Mucosa of stomach (tissue), 1 donor: ENCODE data around the gene PTPN21.

Experiments used
- H3K27me3 ChIP-seq: one replicate; pipeline ENCODE4 v1.7.0; 2013; ENCODE audit warnings: mild to moderate bottlenecking, low read length; ENCODE audit not compliant: control insufficient read depth, insufficient read depth
- H3K36me3 ChIP-seq: one replicate; pipeline ENCODE4 v1.7.0; 2013; ENCODE audit warnings: low read length; ENCODE audit not compliant: control insufficient read depth, insufficient read depth
- H3K4me1 ChIP-seq: one replicate; pipeline ENCODE4 v1.7.0; 2013; ENCODE audit warnings: mild to moderate bottlenecking, low read length; ENCODE audit not compliant: control insufficient read depth, insufficient read depth
- H3K4me3 ChIP-seq: one replicate; pipeline ENCODE4 v1.7.0; 2013; ENCODE audit warnings: low read length
- H3K9ac ChIP-seq: one replicate; pipeline ENCODE4 v1.7.0; 2013; ENCODE audit warnings: mild to moderate bottlenecking, low read length, moderate library complexity
- H3K9me3 ChIP-seq: one replicate; pipeline ENCODE4 v1.7.0; 2013; ENCODE audit warnings: mild to moderate bottlenecking, low read length, moderate library complexity; ENCODE audit not compliant: control insufficient read depth
- donor health status: Pancreatic carcinoma.

The PTPN21 gene

DNA sequence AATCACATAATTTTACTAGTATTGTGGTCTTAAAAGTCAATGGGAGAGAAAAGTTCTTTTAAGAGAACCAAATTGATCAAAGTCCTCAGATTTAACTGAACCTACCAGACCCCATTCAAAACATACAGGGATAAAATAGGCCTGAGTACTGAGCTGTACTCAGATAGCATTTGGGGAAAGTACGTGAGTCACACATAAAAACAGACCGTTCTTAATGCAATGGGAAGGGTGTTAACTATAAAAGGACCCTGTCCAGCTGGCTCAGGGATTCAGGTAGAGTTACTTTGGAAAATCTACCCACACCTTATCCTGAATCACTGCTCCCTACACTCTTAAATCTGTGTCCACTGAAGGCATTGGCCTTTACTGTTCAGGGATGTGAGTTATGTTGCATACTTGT, 78.0 kb downstream of the PTPN21 start:
- no peak overlapping the region for H3K9ac ChIP-seq
- H3K4me1 ChIP-seq: peaks cover 3% of the 10 kb centered on the region
- peaks cover 4% of the 10 kb centered on the region for H3K36me3 ChIP-seq
- H3K4me3 ChIP-seq: no peak overlapping the region
- no peaks in the 10 kb centered on the region for H3K27me3 ChIP-seq
- H3K9me3 ChIP-seq: no peaks in the 10 kb centered on the region

GRCh38 chr14:88476214-88476774, 78.5 kb downstream of the PTPN21 start:
- Histone ChIP-seq H3K4me1 (peaks cover 3% of the 10 kb centered on the region), H3K9ac (no peak overlapping the region), H3K4me3 (no peak overlapping the region), H3K9me3 (no peaks in the 10 kb centered on the region), H3K36me3 (peaks cover 4% of the 10 kb centered on the region), H3K27me3 (no peaks in the 10 kb centered on the region)

- Histone ChIP-seq H3K4me1 (peaks cover 3% of the 10 kb centered on the region), H3K36me3 (no peaks in the 10 kb centered on the region), H3K27me3 (no peaks in the 10 kb centered on the region), H3K4me3 (no peak overlapping the region), H3K9ac (no peak overlapping the region), H3K9me3 (no peaks in the 10 kb centered on the region)
Measured at GRCh38 chr14:88473791-88474190, 81.0 kb downstream of the PTPN21 start.

DNA sequence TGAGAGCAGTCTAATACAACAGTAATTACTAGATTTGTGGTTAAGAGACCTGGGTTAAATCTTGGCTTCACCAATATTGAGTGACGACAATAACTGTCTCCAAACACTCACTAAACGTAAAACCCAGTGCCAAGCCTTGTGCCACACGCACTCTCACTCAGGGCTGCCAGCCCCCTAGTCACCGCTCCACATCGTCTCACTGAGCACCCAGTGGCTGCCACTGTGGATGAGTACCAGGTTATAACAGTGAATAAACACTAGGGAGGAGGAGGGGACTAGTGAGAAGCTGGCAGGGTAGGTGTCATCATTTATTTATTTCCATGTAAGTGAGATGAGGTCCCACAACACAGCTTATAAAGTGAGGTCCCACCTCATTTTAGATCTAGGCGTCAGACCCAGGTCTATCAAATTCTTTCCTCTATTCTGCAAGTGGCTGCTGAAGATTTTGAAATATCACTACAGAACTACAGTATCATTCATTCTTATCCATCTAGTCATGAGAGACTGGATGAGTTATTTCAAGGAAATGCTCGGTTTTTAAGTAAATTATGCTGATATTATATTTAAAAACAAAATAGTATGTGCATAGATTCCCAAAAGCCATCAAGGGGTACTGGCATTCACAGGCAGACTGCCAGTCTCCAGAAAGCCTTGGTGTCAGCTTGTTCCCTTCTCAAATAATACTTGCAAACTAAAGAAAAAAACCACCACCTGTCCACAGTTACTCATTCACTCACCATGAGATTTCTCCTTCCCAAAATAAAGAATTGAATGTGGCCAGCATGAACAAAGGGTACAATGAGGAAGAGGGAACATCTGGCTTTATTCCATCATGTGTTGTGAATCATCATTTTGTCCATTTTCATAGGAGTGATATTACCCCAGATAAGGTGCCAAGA, 84.0 kb downstream of the PTPN21 start:
- Histone ChIP-seq H3K9me3 (no peaks in the 10 kb centered on the region), H3K4me3 (no peak overlapping the region), H3K4me1 (peaks cover 3% of the 10 kb centered on the region), H3K9ac (no peak overlapping the region), H3K36me3 (no peaks in the 10 kb centered on the region), H3K27me3 (no peaks in the 10 kb centered on the region)

DNA sequence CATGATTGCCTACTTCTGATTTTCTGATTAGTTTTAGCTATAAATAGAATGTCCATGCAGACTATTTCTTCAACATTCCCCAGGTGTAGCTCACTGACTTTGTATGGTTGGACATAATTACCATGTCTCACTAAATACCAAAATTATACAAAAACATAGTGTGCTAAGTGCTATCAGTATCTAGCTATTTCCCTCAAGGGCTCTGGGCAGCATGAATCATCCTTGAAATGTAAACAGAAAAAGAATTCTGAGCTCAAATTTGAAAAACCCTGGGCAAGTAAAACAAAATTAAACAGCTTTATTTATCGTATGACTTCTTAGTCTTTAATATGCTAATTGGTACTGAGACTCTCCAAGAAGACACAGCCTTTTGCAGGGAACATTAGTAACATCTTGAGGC, 86.4 kb downstream of the PTPN21 start:
- Histone ChIP-seq H3K27me3 (no peaks in the 10 kb centered on the region), H3K4me3 (no peak overlapping the region), H3K36me3 (no peaks in the 10 kb centered on the region), H3K9me3 (no peaks in the 10 kb centered on the region), H3K9ac (no peak overlapping the region), H3K4me1 (no peaks in the 10 kb centered on the region)

DNA sequence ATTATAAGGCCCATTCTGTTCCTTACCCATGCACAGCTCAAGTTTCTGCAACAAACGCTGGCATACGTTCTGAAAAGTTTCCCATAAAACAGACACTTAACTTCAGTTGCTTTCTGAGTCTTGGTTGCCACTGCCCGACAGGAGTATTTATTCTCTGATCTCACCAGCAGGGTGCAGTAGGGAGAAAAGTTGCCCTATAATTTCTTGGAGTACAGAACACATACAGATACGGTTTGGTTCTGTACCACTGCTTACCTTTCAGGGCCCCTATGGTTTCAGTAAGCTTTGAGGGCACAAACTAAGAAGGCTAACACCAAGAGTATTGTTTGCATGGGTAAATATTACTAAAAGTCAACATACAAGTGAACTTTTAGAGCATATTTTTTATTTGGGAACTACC, 91.5 kb downstream of the PTPN21 start:
- Histone ChIP-seq H3K4me3 (no peak overlapping the region), H3K9ac (no peak overlapping the region), H3K4me1 (no peaks in the 10 kb centered on the region), H3K36me3 (no peaks in the 10 kb centered on the region), H3K27me3 (no peaks in the 10 kb centered on the region), H3K9me3 (no peaks in the 10 kb centered on the region)

- no peaks in the 10 kb centered on the region for H3K9me3 ChIP-seq
- H3K4me1 ChIP-seq: no peaks in the 10 kb centered on the region
- H3K9ac ChIP-seq: no peak overlapping the region
- no peaks in the 10 kb centered on the region for H3K27me3 ChIP-seq
- H3K36me3 ChIP-seq: no peaks in the 10 kb centered on the region
- H3K4me3 ChIP-seq: no peak overlapping the region
Measured at GRCh38 chr14:88454886-88455285, 99.9 kb downstream of the PTPN21 start.

DNA sequence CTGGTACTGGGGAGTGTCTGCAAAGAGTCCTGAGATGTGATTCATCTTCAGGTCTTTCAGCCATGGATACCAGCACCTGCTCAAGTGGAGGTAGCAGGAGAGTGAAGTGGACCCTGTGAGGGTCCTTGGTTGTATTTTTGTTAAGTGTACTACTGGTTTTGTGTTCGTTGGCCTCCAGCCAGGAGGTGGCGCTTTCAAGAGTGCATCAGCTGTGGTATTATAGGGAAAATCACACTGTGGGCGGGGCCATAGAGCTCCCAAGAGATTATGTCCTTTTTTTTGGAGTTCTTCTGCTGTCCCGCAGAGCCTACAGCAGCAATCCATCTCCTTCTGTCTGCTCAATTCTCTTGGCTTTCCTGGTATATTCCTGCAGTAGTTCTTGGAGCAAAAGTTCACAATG, 102.6 kb downstream of the PTPN21 start:
- Histone ChIP-seq H3K4me1 (no peaks in the 10 kb centered on the region), H3K4me3 (no peak overlapping the region), H3K27me3 (no peaks in the 10 kb centered on the region), H3K9ac (no peak overlapping the region), H3K36me3 (no peaks in the 10 kb centered on the region), H3K9me3 (no peaks in the 10 kb centered on the region)

DNA sequence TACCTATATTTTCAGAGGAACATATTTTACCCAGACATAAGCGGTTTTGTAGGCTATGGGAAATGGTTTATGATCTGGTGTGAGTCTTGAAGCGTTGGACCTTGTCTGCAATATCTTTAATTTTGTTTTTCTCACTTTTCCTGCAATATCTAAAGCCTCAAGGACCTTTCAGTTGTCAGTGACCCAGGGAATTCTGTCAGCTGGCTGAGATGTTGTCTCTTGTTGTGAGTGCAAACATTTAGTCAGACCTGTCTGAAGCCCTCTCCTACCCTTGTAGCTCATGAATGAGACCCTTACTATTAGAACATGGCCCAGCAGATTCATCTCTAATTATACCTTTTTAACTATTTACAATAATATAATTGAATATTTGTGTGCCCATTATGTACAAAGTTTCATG, 115.7 kb downstream of the PTPN21 start:
- Histone ChIP-seq H3K9ac (no peak overlapping the region), H3K27me3 (no peaks in the 10 kb centered on the region), H3K4me3 (no peak overlapping the region), H3K9me3 (no peaks in the 10 kb centered on the region), H3K4me1 (no peaks in the 10 kb centered on the region), H3K36me3 (no peaks in the 10 kb centered on the region)

- Histone ChIP-seq H3K4me3 (no peak overlapping the region), H3K4me1 (no peaks in the 10 kb centered on the region), H3K9ac (no peak overlapping the region), H3K9me3 (no peaks in the 10 kb centered on the region), H3K27me3 (no peaks in the 10 kb centered on the region), H3K36me3 (no peaks in the 10 kb centered on the region)
Measured at GRCh38 chr14:88437658-88438057, 117.1 kb downstream of the PTPN21 start.

DNA sequence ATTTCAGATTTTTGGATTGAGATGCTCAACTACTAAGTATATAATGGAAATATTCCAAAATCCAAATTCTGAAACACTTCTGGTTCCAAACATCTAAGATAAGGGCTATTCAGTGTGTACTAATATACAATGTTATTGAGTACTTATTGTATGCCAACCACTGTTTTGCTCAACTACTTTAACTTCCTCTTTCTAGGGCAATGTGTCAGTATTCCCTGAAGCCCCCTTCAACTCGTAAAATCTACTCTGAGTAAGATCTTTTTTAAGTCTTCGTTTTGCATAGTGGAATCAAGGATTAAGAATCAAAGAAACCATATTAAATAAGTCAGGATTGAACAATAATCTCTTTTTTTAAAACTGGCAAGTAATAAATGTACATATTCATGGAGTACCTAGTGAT, 123.8 kb downstream of the PTPN21 start:
- Histone ChIP-seq H3K4me1 (no peaks in the 10 kb centered on the region), H3K9ac (no peak overlapping the region), H3K4me3 (no peak overlapping the region), H3K36me3 (no peaks in the 10 kb centered on the region), H3K27me3 (no peaks in the 10 kb centered on the region), H3K9me3 (no peaks in the 10 kb centered on the region)

GRCh38 chr14:88426271-88426670, 128.5 kb downstream of the PTPN21 start:
- Histone ChIP-seq H3K9ac (no peak overlapping the region), H3K27me3 (no peaks in the 10 kb centered on the region), H3K9me3 (no peaks in the 10 kb centered on the region), H3K4me1 (no peaks in the 10 kb centered on the region), H3K4me3 (no peak overlapping the region), H3K36me3 (no peaks in the 10 kb centered on the region)
